ENCODE measurements around the gene ATRNL1.

DNA sequence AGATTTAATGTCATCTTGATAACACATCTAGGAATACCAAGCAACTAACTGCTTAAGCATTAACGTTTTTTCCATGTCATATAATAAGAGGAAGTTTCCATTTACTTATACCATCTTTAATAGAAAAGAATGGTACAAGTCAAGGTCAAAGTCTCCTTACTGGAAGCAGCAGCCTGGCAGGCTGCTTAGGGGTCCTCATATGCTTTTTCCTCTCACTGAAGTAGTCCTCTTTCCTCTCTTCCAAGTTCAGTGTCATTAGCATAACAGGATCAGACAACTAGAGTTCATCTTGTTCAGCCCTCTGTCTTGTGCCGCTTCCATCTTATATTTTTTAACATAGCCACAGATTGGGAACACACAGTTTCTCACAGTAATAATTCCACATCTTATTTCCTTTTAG lies 774.1 kb downstream of the ATRNL1 start:
- TF ChIP-seq, protein P1, sequence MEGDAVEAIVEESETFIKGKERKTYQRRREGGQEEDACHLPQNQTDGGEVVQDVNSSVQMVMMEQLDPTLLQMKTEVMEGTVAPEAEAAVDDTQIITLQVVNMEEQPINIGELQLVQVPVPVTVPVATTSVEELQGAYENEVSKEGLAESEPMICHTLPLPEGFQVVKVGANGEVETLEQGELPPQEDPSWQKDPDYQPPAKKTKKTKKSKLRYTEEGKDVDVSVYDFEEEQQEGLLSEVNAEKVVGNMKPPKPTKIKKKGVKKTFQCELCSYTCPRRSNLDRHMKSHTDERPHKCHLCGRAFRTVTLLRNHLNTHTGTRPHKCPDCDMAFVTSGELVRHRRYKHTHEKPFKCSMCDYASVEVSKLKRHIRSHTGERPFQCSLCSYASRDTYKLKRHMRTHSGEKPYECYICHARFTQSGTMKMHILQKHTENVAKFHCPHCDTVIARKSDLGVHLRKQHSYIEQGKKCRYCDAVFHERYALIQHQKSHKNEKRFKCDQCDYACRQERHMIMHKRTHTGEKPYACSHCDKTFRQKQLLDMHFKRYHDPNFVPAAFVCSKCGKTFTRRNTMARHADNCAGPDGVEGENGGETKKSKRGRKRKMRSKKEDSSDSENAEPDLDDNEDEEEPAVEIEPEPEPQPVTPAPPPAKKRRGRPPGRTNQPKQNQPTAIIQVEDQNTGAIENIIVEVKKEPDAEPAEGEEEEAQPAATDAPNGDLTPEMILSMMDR (IDR thresholded peaks at IDR 0.05) = no peak
- TF ChIP-seq POLR2A (IDR thresholded peaks at IDR 0.05) = no peak

Data from Peyer's patch (tissue), 4 donors.